HAP-1 (cell line): ENCODE results near the gene COX6A1.
"Not testable (repeated sequence)": the region's sequence is repeated elsewhere in the genome, so short reads cannot be mapped to it uniquely, and the experiment has no call there.

Source experiments
- DNase-seq, 2 experiments: peaks; one replicate each; pipeline ENCODE4 v3.0.0-alpha.2; 2016 to 2020; ENCODE audit warnings: low spot score in 2 of 2
- H3K27me3 ChIP-seq: fragments of 250-450 bp; sonication (Bioruptor Pico); 2 replicates; pipeline ENCODE4 v1.5.1; 2020; ENCODE audit warnings: low read depth, mild to moderate bottlenecking, moderate library complexity
- H3K36me3 ChIP-seq: fragments of 250-450 bp; sonication (Bioruptor Pico); replicated peaks from 2 replicates; pipeline ENCODE4 v1.5.1; 2020; ENCODE audit warnings: mild to moderate bottlenecking
- H3K4me1 ChIP-seq: fragments of 250-450 bp; sonication (Bioruptor Pico); 2 replicates; pipeline ENCODE4 v1.5.1; 2020; ENCODE audit warnings: mild to moderate bottlenecking
- H3K4me3 ChIP-seq: fragments of 250-450 bp; sonication (Bioruptor Pico); 2 replicates; pipeline ENCODE4 v1.5.1; 2020; ENCODE audit warnings: mild to moderate bottlenecking, moderate library complexity
- H3K9me3 ChIP-seq: fragments of 250-450 bp; sonication (Bioruptor Pico); 2 replicates; pipeline ENCODE4 v1.5.1; 2020; ENCODE audit warnings: mild to moderate bottlenecking, moderate library complexity
- in situ Hi-C: fragments of 300-500 bp; cut with MboI; formaldehyde crosslinking; loops from 3 replicates; pipeline ENCODE4 v1.14.3; 2020; ENCODE audit warnings: low sequenced_read_pairs, inconsistent platforms, mixed read lengths

COX6A1 gene

DNA sequence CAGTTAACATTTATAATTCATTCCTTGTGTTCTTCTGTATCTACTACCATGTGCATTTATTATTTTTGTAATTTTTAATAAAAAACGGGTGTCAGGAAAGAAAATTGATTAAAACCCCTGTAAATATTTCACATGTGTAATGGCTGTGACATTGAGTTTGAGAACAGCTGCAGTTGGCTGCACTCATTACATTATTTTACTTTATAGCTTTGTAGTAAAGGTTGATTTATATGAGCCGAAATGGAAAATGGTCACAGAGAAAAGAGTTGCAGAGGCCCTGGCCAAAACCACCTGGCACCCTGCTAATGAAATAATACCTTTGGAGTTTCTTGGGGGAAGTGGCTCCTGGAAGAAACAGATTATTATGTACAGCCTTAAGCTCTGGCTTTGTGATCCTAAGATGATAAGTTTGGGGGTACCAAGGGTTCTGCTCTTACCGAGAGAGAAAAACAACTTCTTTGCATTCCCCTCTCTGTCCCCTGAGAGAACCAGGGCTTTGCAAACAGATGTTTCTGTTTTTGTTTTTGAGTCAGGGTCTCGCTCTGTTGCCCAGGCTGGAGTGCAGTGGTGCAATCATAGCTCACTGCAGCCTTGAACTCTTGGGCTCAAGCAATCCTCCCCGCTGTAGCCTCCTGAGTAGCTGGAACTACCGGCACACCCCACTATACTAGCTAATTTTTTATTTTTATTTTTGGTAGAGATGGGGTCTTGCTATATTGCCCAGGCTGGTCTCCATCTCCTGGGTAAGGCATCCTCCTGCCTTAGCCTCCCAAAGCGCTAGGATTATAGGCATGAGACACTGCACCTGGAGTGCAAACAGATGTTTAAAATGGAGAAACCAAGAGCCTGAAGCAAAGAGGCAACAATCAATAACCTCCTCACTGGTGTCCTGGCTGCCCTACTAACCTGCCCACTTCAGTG lies 48.3 kb downstream of the COX6A1 start:
- Histone ChIP-seq H3K27me3 (no peaks in the 10 kb centered on the region), H3K36me3 (no peaks in the 10 kb centered on the region; the same call in 1 of the 2 replicates), H3K4me3 (no peak overlapping the region), H3K4me1 (no peaks in the 10 kb centered on the region), H3K9me3 (no peaks in the 10 kb centered on the region)
- in situ Hi-C loops, result no loop called here
- no peak for DNase-seq

DNA sequence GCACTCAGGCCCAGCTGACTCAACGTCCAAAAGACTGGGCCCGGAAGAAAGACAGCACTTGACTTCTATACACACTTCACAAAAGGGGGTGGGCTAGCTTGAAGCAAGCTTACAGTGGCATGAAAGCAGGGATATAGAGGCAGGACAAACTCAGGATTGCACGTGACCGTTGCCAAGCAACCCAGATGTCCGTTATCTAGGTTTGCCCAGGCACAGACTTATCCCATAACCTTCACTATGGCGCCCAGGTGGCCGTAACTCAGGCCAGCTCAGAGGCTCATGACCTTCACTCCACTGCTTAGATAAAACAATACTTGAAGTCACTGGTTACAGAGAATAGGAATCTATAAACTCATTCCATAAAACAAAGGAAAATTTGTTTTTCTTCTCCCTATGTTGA lies 49.6 kb downstream of the COX6A1 start:
- in situ Hi-C loops, H3K27me3 ChIP-seq, H3K4me1 ChIP-seq, H3K36me3 ChIP-seq, H3K9me3 ChIP-seq, H3K4me3 ChIP-seq, DNase-seq: not testable (repeated sequence)

DNA sequence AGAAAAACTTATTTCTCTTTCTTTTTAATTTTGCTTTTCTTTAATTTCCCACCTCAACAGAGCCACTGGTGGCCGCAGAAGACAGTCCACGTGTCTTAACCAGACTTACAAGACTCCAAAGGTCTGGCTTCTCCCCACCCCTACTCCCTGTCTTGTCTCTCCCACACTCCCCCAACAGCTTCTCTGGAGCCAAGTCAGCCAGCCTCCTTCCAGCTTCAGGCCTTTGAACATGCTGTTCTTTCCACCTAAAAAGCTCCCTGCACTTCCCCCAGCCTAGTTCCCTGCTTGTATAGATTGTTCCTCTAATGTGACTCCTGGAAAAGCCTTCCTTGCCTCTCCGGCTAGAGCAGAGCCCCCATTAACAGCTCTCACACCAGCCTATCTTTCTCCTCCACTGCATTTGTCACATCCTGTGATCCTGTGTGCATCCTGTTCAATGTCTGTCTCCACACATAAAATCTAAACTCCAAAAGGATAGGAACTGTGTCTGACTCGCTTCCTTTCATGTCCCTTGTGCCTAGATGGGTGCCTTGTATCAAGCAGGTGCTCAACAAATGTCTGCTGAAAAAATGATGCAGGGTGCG lies 50.2 kb downstream of the COX6A1 start:
- DNase-seq, result no peak
- Histone ChIP-seq H3K4me1 (no peaks in the 10 kb centered on the region), H3K4me3 (no peak overlapping the region), H3K36me3 (no peaks in the 10 kb centered on the region), H3K9me3 (no peaks in the 10 kb centered on the region), H3K27me3 (no peaks in the 10 kb centered on the region)
- in situ Hi-C loops, result no loop called here

- no peak for DNase-seq
- in situ Hi-C loops, result no loop called here
Measured at GRCh38 chr12:120489018-120489417, 51.1 kb downstream of the COX6A1 start.

DNA sequence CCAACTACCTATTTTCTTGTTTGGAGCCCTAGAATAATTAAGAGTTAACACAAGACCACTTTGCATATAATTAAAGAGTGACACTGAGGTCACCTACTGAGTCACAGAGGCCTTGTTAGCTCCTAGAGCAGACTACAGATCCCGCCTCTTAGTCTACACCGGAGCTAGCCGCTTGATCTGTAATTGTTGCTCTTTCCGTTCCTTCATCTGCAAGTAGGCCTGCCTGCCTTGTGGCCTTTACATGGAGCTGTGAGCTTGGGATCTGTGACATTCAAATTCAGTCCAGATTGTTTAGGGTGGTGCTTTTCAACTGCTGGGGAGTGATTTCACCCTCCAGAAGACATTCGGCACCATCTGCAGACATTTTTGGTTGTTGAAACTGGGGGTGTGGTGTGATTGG lies 52.4 kb downstream of the COX6A1 start:
- Histone ChIP-seq H3K27me3 (no peaks in the 10 kb centered on the region), H3K36me3 (no peaks in the 10 kb centered on the region), H3K9me3 (no peaks in the 10 kb centered on the region), H3K4me1 (peaks cover 7% of the 10 kb centered on the region), H3K4me3 (no peak overlapping the region)
- DNase-seq, result no peak
- in situ Hi-C loops, result no loop called here

More at GRCh38 chr12:120489018-120489417, 51.1 kb downstream of the COX6A1 start:
- Histone ChIP-seq H3K4me1 (no peaks in the 10 kb centered on the region), H3K27me3 (no peaks in the 10 kb centered on the region), H3K9me3 (no peaks in the 10 kb centered on the region), H3K36me3 (no peaks in the 10 kb centered on the region), H3K4me3 (no peak overlapping the region)
